A549 (cell line): ENCODE data around the gene GAS6. TPM values are rescaled to one million over a fixed set of nuclear protein-coding genes. Genes with fewer than 3 reads are reported as not detected.

Experiments used
- ATAC-seq, 2 experiments: fragments of 200-7000 bp in 1 of 2; fragments of >200 bp in 1 of 2; cut with Nextera tagmentation in 1 of 2; cut with Tn5 transposase in 1 of 2; 3 replicates each; pipeline versions ENCODE4 v1.8.0 to v1.9.1; 2018 to 2020; ENCODE audit warnings: mild to moderate bottlenecking in 1 of 2, moderate library complexity in 1 of 2
- CTCF ChIA-PET: fragments of 300-600 bp; sonication (Branson Sonifier 250); formaldehyde crosslinking; extraction: SDS; loops from one replicate; lab custom pipeline; 2021; ENCODE audit warnings: antibody characterized with exemption, inconsistent platforms; lab: Yijun Ruan, JAX
- POLR2A ChIA-PET: fragments of 350-600 bp; formaldehyde crosslinking; extraction: SDS; loops from one replicate; lab custom pipeline; 2021; ENCODE audit warnings: antibody characterized with exemption, inconsistent platforms; lab: Yijun Ruan, JAX
- DNase-seq, 2 experiments: peaks; one replicate each; pipeline versions ENCODE4 v3.0.0 to v3.0.0-alpha.2; 2011 to 2016; ENCODE audit warnings: low read depth in 1 of 2, low spot score in 1 of 2
- FAIRE-seq: peaks from 2 replicates; lab custom pipeline; 2011; peaks lifted over from hg19 to GRCh38; lab: Jason Lieb, UNC
- H3K27ac ChIP-seq, 2 experiments: fragments of >200 bp; sonication (Bioruptor Twin); formaldehyde crosslinking; 3 replicates each; pipeline ENCODE4 v1.5.1; 2016 to 2017
- H3K4me1 ChIP-seq: fragments of >200 bp; sonication (Bioruptor Twin); formaldehyde crosslinking; 3 replicates; pipeline ENCODE4 v1.6.1; 2016
- H3K4me2 ChIP-seq: fragments of >200 bp; sonication (Bioruptor Twin); formaldehyde crosslinking; 3 replicates; pipeline ENCODE4 v1.6.1; 2016
- H3K4me3 ChIP-seq: fragments of >200 bp; sonication (Bioruptor Twin); formaldehyde crosslinking; 3 replicates; pipeline ENCODE4 v1.5.1; 2016
- H3K9me3 ChIP-seq: fragments of >200 bp; sonication (Bioruptor Twin); formaldehyde crosslinking; 3 replicates; pipeline ENCODE4 v1.6.1; 2016
- CBX8 ChIP-seq: fragments of 200-600 bp; sonication (generic); IDR thresholded peaks from 2 replicates; pipeline ENCODE4 v1.6.1; 2016
- EP300 ChIP-seq, 2 experiments: fragments of >200 bp; sonication (Bioruptor Twin); formaldehyde crosslinking; IDR thresholded peaks; 2 replicates in 1 of 2; 3 replicates in 1 of 2; pipeline ENCODE4 v1.6.1; 2016 to 2017
- FOSL2 ChIP-seq, 2 experiments: fragments of 450-650 bp in 1 of 2; fragments of >200 bp in 1 of 2; sonication (Bioruptor Twin) in 1 of 2; formaldehyde crosslinking; IDR thresholded peaks; 2 replicates each; pipeline versions ENCODE4 v1.5.0 to v1.6.1; 2016 to 2020; ENCODE audit warnings: mild to moderate bottlenecking in 1 of 2, moderate library complexity in 1 of 2
- GATA3 ChIP-seq: IDR thresholded peaks from 2 replicates; pipeline ENCODE4 v1.6.1; 2012; ENCODE audit warnings: borderline replicate concordance
- HOXA7 ChIP-seq: fragments of 250-450 bp; sonication (Bioruptor Pico); IDR thresholded peaks from 2 replicates; pipeline ENCODE4 v1.5.0; 2020; ENCODE audit warnings: mild to moderate bottlenecking, moderate library complexity
- HOXB5 ChIP-seq: fragments of 250-450 bp; sonication (Bioruptor Pico); IDR thresholded peaks from 2 replicates; pipeline ENCODE4 v1.5.0; 2020; ENCODE audit warnings: mild to moderate bottlenecking, moderate library complexity
- JUN ChIP-seq, 2 experiments: fragments of >200 bp; sonication (Bioruptor Twin); formaldehyde crosslinking; IDR thresholded peaks; 2 replicates in 1 of 2; 3 replicates in 1 of 2; pipeline ENCODE4 v1.6.1; 2016 to 2017
- KDM1A ChIP-seq: fragments of 200-600 bp; sonication (generic); IDR thresholded peaks from 2 replicates; pipeline ENCODE4 v1.6.1; 2016; ENCODE audit warnings: low read depth, mild to moderate bottlenecking
- KDM5A ChIP-seq: fragments of 200-600 bp; sonication (generic); IDR thresholded peaks from 2 replicates; pipeline ENCODE4 v1.6.1; 2016; ENCODE audit warnings: antibody characterized with exemption, mild to moderate bottlenecking
- MAFK ChIP-seq: fragments of 450-650 bp; IDR thresholded peaks from 2 replicates; pipeline ENCODE4 v1.6.1; 2014; ENCODE audit not compliant: partially characterized antibody
- NPAS2 ChIP-seq: fragments of 250-450 bp; sonication (Bioruptor Pico); IDR thresholded peaks from 2 replicates; pipeline ENCODE4 v1.8.0; 2022; ENCODE audit warnings: mild to moderate bottlenecking, moderate library complexity, borderline replicate concordance
- NR3C1 ChIP-seq: fragments of >200 bp; sonication (Bioruptor Twin); formaldehyde crosslinking; IDR thresholded peaks from 3 replicates; pipeline ENCODE4 v1.6.1; 2017
- PHF8 ChIP-seq: fragments of 200-600 bp; sonication (generic); IDR thresholded peaks from 2 replicates; pipeline ENCODE4 v1.6.1; 2016; ENCODE audit warnings: low read depth, mild to moderate bottlenecking, antibody characterized with exemption, moderate library complexity, borderline replicate concordance
- POLR2A ChIP-seq: IDR thresholded peaks from 2 replicates; pipeline ENCODE4 v1.6.1; 2012; ENCODE audit warnings: mild to moderate bottlenecking, low read length
- RCOR1 ChIP-seq: fragments of 150-350 bp; IDR thresholded peaks from 2 replicates; pipeline ENCODE4 v1.6.1; 2014; ENCODE audit warnings: antibody characterized with exemption, low read length, low read depth
- RNF2 ChIP-seq: fragments of 200-600 bp; sonication (generic); IDR thresholded peaks from 2 replicates; pipeline ENCODE4 v1.6.1; 2016; ENCODE audit warnings: low read depth, mild to moderate bottlenecking, antibody characterized with exemption, moderate library complexity, borderline replicate concordance
- SREBF2 ChIP-seq: fragments of 450-650 bp; IDR thresholded peaks from 2 replicates; pipeline ENCODE4 v1.6.1; 2014; ENCODE audit warnings: mild to moderate bottlenecking, moderate library complexity
- TFCP2L1 ChIP-seq: fragments of 250-450 bp; sonication (Bioruptor Pico); IDR thresholded peaks from 2 replicates; pipeline ENCODE4 v1.5.0; 2021; ENCODE audit warnings: mild to moderate bottlenecking
- TP53 ChIP-seq: fragments of 250-450 bp; sonication (Bioruptor Pico); IDR thresholded peaks from 2 replicates; pipeline ENCODE4 v1.5.0; 2021; ENCODE audit warnings: mild to moderate bottlenecking, moderate library complexity
- ZC3H11A ChIP-seq: fragments of 450-650 bp; IDR thresholded peaks from 2 replicates; pipeline ENCODE4 v1.6.1; 2014; ENCODE audit warnings: antibody characterized with exemption, mild to moderate bottlenecking
- ZNF302 ChIP-seq: fragments of 250-450 bp; sonication (Bioruptor Pico); IDR thresholded peaks from 2 replicates; pipeline ENCODE4 v1.9.0; 2021; ENCODE audit warnings: inconsistent platforms, mild to moderate bottlenecking, moderate library complexity
- WGBS: methylation state at CpG from one replicate; pipeline ENCODE4 v1.1.6; 2017; ENCODE audit errors: missing lambda C conversion rate; 5-methylcytosine and 5-hydroxymethylcytosine counted together
- polyA plus RNA-seq, 4 experiments: library from polyadenylated mRNA; depleted of rRNA in 3 of 4; stranded (reverse); fragments of >200 nt; fragmentation: RNase III in 1 of 4; extraction: RNeasy Plus Mini Kit Qiagen cat#74134 plus additional on column Dnase treatment in 1 of 4; gene quantifications; 2 replicates in 3 of 4; 3 replicates in 1 of 4; pipeline ENCODE4 v1.2.3, GENCODE V29; 2011 to 2017
- TF ChIP-seq, protein P1 (sequence below): fragments of 450-650 bp; IDR thresholded peaks from 2 replicates; pipeline ENCODE4 v1.6.1; 2014; ENCODE audit warnings: antibody characterized with exemption
- TF ChIP-seq, protein P2 (sequence below): IDR thresholded peaks from 2 replicates; pipeline ENCODE4 v1.6.1; 2012
- TF ChIP-seq, protein P3 (sequence below): IDR thresholded peaks from 2 replicates; pipeline ENCODE4 v1.6.1; 2012; ENCODE audit warnings: low read depth, borderline replicate concordance
- TF ChIP-seq, protein P4 (sequence below): fragments of >200 bp; sonication (Bioruptor Twin); formaldehyde crosslinking; IDR thresholded peaks from 3 replicates; pipeline ENCODE4 v1.5.1; 2016
- TF ChIP-seq, protein P5 (sequence below): fragments of 250-450 bp; sonication (Bioruptor Pico); IDR thresholded peaks from 2 replicates; pipeline ENCODE4 v1.5.0; 2020; ENCODE audit warnings: low read depth, mild to moderate bottlenecking, moderate library complexity

The GAS6 gene
- polyA plus RNA-seq, 2 of the 4 experiments (the other 2 are of a cell fraction) = 3.5 to 5.7 TPM

DNA sequence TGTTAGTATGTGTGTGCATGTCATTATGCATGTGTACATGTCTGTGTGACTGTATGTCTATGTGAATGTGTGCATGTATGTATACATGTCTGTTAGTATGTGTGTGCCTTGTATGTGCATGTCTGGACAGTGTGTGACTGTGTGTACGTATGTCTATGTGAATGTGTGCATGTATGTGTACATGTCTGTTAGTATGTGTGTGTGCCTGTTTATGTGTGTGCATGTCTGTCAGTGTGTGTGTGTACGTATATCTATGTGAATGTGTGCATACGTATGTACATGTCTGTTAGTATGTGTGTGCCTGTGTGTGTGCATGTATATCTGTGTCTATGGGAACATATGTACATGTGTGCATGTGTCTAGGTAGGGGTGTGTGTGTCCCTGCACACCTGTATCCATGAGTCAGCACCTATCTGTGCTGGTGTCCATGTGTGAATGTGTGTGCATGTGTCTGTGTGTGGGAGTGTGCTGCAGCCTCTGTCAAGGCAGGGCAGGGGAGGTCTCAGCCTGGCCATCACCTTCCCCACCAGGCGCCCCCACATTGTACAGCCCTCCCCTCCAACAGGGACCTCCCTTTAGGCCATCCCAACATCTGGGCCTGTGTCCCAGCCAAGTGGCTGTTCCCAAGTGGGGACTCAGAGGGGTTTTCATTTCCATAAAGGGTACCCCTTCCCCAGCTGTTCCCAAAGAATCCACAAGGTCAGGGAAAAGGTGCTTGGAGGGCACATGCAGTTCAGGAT, 4.4 kb downstream of the GAS6 start:
- H3K4me1 ChIP-seq = peaks cover 8% of the 10 kb centered on the region; the same call in 2 of the 3 replicates
- H3K4me3 ChIP-seq = no peak overlapping the region
- no peaks in the 10 kb centered on the region for H3K9me3 ChIP-seq
- POLR2A ChIA-PET = no interaction called here
- WGBS = 95% methylated on average over 4 of the region's 4 CpGs
- H3K4me2 ChIP-seq = no peak overlapping the region
- no peak for ATAC-seq
- FAIRE-seq = no peak
- no peak overlapping the region for H3K27ac ChIP-seq
- CTCF ChIA-PET = no interaction called here
- DNase-seq = no peak
- TF ChIP-seq NPAS2 (CRISPR knock-in tag) (no peak), RNF2 (no peak), KDM5A (no peak), HOXB5 (no peak), ZNF302 (CRISPR knock-in tag) (no peak), KDM1A (no peak), CBX8 (no peak), TFCP2L1 (CRISPR knock-in tag) (no peak), GATA3 (no peak)
- TF ChIP-seq, protein P1, sequence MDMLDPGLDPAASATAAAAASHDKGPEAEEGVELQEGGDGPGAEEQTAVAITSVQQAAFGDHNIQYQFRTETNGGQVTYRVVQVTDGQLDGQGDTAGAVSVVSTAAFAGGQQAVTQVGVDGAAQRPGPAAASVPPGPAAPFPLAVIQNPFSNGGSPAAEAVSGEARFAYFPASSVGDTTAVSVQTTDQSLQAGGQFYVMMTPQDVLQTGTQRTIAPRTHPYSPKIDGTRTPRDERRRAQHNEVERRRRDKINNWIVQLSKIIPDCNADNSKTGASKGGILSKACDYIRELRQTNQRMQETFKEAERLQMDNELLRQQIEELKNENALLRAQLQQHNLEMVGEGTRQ = no peak

DNA sequence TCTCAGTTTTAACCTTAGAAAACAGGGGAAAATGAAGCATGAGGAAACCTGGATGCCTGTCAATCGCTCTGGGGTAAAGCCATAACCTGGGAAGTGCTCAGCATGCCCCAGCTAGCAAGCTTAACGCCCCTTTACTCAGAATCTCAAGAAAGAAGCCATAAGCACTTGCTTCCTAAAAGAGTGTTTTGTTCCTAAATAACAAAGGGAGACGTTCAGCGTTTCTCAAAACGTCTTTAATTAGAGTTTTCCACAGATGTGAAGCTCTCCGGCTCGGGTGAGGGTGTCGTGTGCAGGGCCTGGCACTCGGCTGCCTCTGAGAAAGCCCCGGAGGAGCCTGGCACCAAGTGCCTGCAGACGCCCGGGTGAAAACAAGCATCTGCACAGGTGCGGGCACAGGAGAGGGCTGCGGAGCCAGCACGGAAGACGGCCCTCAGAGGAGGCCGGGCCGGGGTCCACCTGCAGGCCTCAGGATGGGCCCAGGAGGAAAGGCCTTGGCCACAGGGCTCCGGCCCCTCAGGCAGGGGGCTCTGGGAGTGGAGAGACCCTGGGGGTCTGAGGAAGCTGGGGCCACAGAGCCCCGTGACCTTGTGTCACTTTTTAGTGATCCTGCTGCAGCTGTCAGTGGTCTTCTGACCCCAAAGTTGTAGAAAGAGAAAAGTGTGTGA, 6.2 kb downstream of the GAS6 start:
- CTCF ChIA-PET = interaction anchor here (0.8 kb wide), 1 partner anchor 90 kb away, joined by 3 read pairs; no protein-coding TSS in a partner anchor
- POLR2A ChIA-PET = no interaction called here

DNA sequence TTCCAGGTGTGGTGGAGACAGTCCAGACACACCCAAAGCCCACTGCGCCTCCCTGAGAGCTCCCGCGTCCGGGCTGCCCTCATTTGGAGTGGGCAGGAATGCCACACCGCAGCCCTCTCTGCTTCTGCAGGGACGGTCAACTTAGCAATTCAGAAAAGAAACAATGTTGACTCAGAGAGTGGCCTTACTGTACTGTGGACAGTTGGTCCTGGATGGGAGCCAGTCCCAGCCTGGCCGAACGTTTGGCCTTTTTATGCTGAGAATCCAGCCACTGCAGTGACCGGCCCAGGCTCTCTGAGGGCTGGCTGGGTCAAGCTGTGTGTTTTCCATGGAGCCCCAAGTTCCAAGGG, 7.2 kb downstream of the GAS6 start:
- TF ChIP-seq SREBF2 (no peak), HOXA7 (CRISPR knock-in tag) (no peak), ZC3H11A (no peak), FOSL2 (IDR thresholded peaks at IDR 0.05) (no peak), FOSL2 (CRISPR knock-in tag; IDR thresholded peaks at IDR 0.05) (no peak), RCOR1 (no peak), KDM1A (no peak), EP300 (IDR thresholded peaks at IDR 0.05) (no peak), TP53 (no peak), NR3C1 (no peak), POLR2A (no peak), CBX8 (no peak)
- TF ChIP-seq, protein P2, sequence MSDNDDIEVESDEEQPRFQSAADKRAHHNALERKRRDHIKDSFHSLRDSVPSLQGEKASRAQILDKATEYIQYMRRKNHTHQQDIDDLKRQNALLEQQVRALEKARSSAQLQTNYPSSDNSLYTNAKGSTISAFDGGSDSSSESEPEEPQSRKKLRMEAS = no peak
- TF ChIP-seq, protein P3, sequence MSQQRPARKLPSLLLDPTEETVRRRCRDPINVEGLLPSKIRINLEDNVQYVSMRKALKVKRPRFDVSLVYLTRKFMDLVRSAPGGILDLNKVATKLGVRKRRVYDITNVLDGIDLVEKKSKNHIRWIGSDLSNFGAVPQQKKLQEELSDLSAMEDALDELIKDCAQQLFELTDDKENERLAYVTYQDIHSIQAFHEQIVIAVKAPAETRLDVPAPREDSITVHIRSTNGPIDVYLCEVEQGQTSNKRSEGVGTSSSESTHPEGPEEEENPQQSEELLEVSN = no peak
- TF ChIP-seq, protein P4, sequence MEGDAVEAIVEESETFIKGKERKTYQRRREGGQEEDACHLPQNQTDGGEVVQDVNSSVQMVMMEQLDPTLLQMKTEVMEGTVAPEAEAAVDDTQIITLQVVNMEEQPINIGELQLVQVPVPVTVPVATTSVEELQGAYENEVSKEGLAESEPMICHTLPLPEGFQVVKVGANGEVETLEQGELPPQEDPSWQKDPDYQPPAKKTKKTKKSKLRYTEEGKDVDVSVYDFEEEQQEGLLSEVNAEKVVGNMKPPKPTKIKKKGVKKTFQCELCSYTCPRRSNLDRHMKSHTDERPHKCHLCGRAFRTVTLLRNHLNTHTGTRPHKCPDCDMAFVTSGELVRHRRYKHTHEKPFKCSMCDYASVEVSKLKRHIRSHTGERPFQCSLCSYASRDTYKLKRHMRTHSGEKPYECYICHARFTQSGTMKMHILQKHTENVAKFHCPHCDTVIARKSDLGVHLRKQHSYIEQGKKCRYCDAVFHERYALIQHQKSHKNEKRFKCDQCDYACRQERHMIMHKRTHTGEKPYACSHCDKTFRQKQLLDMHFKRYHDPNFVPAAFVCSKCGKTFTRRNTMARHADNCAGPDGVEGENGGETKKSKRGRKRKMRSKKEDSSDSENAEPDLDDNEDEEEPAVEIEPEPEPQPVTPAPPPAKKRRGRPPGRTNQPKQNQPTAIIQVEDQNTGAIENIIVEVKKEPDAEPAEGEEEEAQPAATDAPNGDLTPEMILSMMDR = no peak
- ChIA-PET POLR2A (no interaction called here), CTCF (interaction anchor here (1.2 kb wide), 1 partner anchor 9 kb away, joined by 3 read pairs; no protein-coding TSS in a partner anchor)
- 73% methylated on average over 6 of the region's 9 CpGs for WGBS
- H3K4me2 ChIP-seq = no peak overlapping the region
- H3K27ac ChIP-seq = no peak overlapping the region
- no peak for ATAC-seq
- H3K9me3 ChIP-seq = no peaks in the 10 kb centered on the region
- no peak overlapping the region for H3K4me3 ChIP-seq
- no peak for DNase-seq
- no peaks in the 10 kb centered on the region for H3K4me1 ChIP-seq
- no peak for FAIRE-seq

More for the DNA sequence above, 6.2 kb downstream of the GAS6 start:
- Histone ChIP-seq H3K4me3 (no peak overlapping the region), H3K4me1 (peaks cover under 1% of the 10 kb centered on the region; the same call in 1 of the 3 replicates), H3K27ac (no peak overlapping the region), H3K4me2 (no peak overlapping the region), H3K9me3 (no peaks in the 10 kb centered on the region)
- no peak for TF ChIP-seq MAFK
- TF ChIP-seq JUN (IDR thresholded peaks at IDR 0.05) = no peak
- TF ChIP-seq, protein P5, sequence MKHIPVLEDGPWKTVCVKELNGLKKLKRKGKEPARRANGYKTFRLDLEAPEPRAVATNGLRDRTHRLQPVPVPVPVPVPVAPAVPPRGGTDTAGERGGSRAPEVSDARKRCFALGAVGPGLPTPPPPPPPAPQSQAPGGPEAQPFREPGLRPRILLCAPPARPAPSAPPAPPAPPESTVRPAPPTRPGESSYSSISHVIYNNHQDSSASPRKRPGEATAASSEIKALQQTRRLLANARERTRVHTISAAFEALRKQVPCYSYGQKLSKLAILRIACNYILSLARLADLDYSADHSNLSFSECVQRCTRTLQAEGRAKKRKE (CRISPR knock-in tag) = no peak
- no peak for TF ChIP-seq PHF8
- no peak for TF ChIP-seq CBX8
- TF ChIP-seq, protein P2 = no peak
- no peak for DNase-seq
- ATAC-seq = no peak
- no peak for FAIRE-seq
- WGBS = 84% methylated on average over 15 of the region's 20 CpGs
